GM12874 (cell line): ENCODE data around the gene CLCA2.

Experiments used
- CTCF ChIP-seq: IDR thresholded peaks from 2 replicates; pipeline ENCODE4 v1.5.1; 2011; ENCODE audit warnings: low read depth, mild to moderate bottlenecking, control low read depth, low read length, moderate library complexity; ENCODE audit not compliant: insufficient read depth

Gene CLCA2

GRCh38 chr1:86387916-86388627 is 35.9 kb upstream of the CLCA2 start:
- no peak for TF ChIP-seq CTCF

DNA sequence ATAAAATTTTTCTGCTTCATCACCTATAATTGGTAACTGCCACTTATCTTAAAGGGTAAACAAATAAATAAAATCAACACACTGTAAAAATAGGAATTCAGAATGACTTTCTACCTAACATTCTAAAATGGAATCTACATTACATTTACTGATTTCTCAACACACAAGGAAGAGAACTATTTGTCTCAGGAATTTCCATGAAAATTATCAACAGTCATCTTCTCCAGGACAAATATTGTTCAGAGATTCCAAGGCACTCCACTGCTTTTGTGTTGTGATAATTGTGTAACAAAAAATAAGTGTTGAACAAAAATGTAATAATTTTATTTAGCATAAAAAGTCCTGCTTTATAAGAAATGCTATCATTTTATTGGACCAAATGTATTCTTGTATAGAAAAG is 35.2 kb upstream of the CLCA2 start:
- no peak for TF ChIP-seq CTCF

- TF ChIP-seq CTCF: no peak
These were observed 34.7 kb upstream of the CLCA2 start for GRCh38 chr1:86389307-86389706.

DNA sequence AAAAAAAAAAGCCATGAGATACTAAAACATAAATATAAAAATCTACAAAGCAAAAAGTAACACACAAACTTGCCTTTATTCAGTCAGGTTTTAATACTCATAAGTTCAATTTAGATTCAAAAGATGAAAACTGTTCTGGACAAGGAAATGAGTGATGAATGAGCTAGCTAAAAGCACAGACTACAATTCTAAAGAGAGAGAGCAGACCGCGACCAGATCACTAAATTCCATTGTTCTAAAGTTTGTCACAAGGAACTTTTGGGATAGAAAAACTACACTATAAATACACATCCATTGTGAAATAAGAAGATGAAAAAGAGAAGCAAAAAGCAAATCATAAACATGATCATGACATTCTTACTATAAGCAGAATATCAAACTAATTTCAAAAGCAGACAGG is 29.6 kb upstream of the CLCA2 start:
- TF ChIP-seq CTCF: no peak

GRCh38 chr1:86395751-86396497 is 28.0 kb upstream of the CLCA2 start, which contains the start of gene ODF2L:
Gene ODF2L, minus strand, starts transcription at chr1:86396323. Its CDS starts 9,296 bp downstream, at chr1:86387027.
- no peak for TF ChIP-seq CTCF

GRCh38 chr1:86396498-86396890 is 27.5 kb upstream of the CLCA2 start:
- no peak for TF ChIP-seq CTCF

DNA sequence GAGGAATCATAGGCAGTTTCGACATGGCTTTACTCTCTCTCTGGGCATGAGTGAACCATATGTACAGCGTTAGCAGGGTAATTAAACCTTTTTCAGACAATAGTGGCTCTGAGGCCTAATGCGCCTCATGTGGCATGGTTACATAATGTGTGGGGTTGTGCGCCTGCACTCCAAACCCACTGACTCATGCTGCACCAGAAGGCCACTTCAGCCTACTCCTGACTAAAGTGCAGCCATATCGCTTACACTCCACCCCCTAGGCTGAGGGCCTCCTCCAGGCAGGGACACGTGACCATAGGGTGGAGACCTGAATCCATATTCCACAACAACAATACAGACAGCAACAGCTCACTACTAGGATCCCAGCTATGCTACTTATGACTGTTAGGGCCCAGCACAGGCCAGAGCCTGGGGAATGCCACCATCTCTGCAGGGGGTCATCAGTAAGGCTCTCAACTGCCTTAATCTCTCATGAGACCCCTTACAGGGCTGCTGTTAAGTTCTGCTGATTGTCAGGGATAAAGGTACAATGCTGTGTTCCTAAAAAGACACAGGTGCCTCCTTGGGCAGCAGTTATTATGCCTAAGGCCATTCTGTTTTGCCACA is 14.5 kb upstream of the CLCA2 start:
- TF ChIP-seq CTCF: no peak
